Fibroblast of skin of scalp (primary cell): ENCODE data around the gene MAP7D3.
A peak's percentile ranks its signal among the peaks of the same experiment; 100 is the strongest.
"Not testable (repeated sequence)": the region's sequence is repeated elsewhere in the genome, so short reads cannot be mapped to it uniquely, and the experiment has no call there.

Source experiments
- DNase-seq: peaks from one replicate; pipeline ENCODE4 v3.0.0-alpha.2; 2013

MAP7D3 gene

GRCh38 chrX:136179133-136179532, 72.1 kb downstream of the MAP7D3 start:
- DNase-seq: no peak

GRCh38 chrX:136176399-136176825, 74.8 kb downstream of the MAP7D3 start:
- peak; percentile 92 for DNase-seq

GRCh38 chrX:136171420-136171819, 79.8 kb downstream of the MAP7D3 start:
- DNase-seq: no peak

GRCh38 chrX:136170139-136170800, 80.9 kb downstream of the MAP7D3 start:
- DNase-seq: no peak

GRCh38 chrX:136168929-136169735, 82.1 kb downstream of the MAP7D3 start:
- peak; percentile 96 for DNase-seq

- not testable (repeated sequence) for DNase-seq
Measured at GRCh38 chrX:136167989-136168388, 83.2 kb downstream of the MAP7D3 start.

GRCh38 chrX:136166221-136166855, 84.9 kb downstream of the MAP7D3 start:
- peak; percentile 55 for DNase-seq

- no peak for DNase-seq
Measured at GRCh38 chrX:136165406-136165805, 85.8 kb downstream of the MAP7D3 start.

GRCh38 chrX:136163689-136164088, 87.5 kb downstream of the MAP7D3 start:
- DNase-seq: peak; percentile 78
